ENCODE measurements around the gene MYO6.

DNA sequence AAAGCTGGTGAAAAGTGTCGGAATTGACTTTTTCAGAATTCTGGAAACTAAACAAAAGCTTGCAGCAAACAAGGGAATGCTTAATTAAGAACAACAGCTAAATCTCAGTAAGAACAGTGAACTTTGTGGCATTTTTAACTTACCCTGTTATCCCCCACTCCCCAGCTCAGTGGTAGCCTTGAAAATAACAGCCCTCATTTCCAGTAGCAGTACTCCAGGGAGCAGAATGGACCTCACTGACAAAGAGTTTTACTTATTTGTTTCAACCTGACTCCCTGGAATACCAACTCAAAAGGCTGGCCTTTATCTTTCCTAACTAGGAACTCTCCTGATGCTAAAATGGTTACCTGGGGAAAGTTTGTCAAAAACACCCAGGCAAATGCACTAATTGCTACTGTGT lies 214.5 kb downstream of the MYO6 start:
- TF ChIP-seq CTCF (IDR thresholded peaks at IDR 0.05) (no peak), POLR2A (IDR thresholded peaks at IDR 0.05) (no peak)
